Measurements from ENCODE around the gene ARHGAP15. TPM values are rescaled to one million over a fixed set of nuclear protein-coding genes. Genes with fewer than 3 reads are reported as not detected.

The ARHGAP15 gene
- total and polyA plus RNA-seq, 2 experiments from 2014 or later, result 0.26 TPM; not detected in 1

- H3K4me3 ChIP-seq, result no peak overlapping the region
- no peak overlapping the region for H3K27ac ChIP-seq (ENCODE audit: low read depth)
- H3K27me3 ChIP-seq (ENCODE audit: insufficient read depth), result no peaks in the 10 kb centered on the region
- H4K20me1 ChIP-seq (replicated peaks; ENCODE audit: insufficient read depth), result no peaks in the 10 kb centered on the region
- Mint-ChIP-seq H3K9me3 (no peaks in the 10 kb centered on the region), H3K4me3 (no peak overlapping the region), H3K27ac (no peak overlapping the region), H3K27me3 (ENCODE audit: insufficient read depth, low read depth, poor library complexity) (no peaks in the 10 kb centered on the region), H3K4me1 (peaks cover 63% of the 10 kb centered on the region), H3K36me3 (ENCODE audit: low read depth) (no peaks in the 10 kb centered on the region)
- H3K4me2 ChIP-seq, result no peak overlapping the region
- no peak for TF ChIP-seq ETS1 (IDR thresholded peaks at IDR 0.05)
- TF ChIP-seq ZNF331 (CRISPR knock-in tag; IDR thresholded peaks at IDR 0.05; ENCODE audit: low read depth), result no peak
- TF ChIP-seq POLR2AphosphoS5 (IDR thresholded peaks at IDR 0.05; ENCODE audit: low read depth), result no peak
- no peak for TF ChIP-seq EZH2phosphoT487 (IDR thresholded peaks at IDR 0.05; ENCODE audit: unreplicated experiment)
- no peak for TF ChIP-seq EZH2 (IDR thresholded peaks at IDR 0.05; ENCODE audit: low read depth, unreplicated experiment)
- no peak for TF ChIP-seq STAT1 (IDR thresholded peaks at IDR 0.05; ENCODE audit: unreplicated experiment)
- TF ChIP-seq, protein P1, sequence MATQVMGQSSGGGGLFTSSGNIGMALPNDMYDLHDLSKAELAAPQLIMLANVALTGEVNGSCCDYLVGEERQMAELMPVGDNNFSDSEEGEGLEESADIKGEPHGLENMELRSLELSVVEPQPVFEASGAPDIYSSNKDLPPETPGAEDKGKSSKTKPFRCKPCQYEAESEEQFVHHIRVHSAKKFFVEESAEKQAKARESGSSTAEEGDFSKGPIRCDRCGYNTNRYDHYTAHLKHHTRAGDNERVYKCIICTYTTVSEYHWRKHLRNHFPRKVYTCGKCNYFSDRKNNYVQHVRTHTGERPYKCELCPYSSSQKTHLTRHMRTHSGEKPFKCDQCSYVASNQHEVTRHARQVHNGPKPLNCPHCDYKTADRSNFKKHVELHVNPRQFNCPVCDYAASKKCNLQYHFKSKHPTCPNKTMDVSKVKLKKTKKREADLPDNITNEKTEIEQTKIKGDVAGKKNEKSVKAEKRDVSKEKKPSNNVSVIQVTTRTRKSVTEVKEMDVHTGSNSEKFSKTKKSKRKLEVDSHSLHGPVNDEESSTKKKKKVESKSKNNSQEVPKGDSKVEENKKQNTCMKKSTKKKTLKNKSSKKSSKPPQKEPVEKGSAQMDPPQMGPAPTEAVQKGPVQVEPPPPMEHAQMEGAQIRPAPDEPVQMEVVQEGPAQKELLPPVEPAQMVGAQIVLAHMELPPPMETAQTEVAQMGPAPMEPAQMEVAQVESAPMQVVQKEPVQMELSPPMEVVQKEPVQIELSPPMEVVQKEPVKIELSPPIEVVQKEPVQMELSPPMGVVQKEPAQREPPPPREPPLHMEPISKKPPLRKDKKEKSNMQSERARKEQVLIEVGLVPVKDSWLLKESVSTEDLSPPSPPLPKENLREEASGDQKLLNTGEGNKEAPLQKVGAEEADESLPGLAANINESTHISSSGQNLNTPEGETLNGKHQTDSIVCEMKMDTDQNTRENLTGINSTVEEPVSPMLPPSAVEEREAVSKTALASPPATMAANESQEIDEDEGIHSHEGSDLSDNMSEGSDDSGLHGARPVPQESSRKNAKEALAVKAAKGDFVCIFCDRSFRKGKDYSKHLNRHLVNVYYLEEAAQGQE (IDR thresholded peaks at IDR 0.05; ENCODE audit: unreplicated experiment), result no peak
- no peak for TF ChIP-seq ZNF462 (CRISPR knock-in tag; IDR thresholded peaks at IDR 0.05)
- TF ChIP-seq CREB1 (CRISPR knock-in tag; IDR thresholded peaks at IDR 0.05; ENCODE audit: low read depth), result no peak
- no peaks in the 10 kb centered on the region for H3K79me2 ChIP-seq (replicated peaks; ENCODE audit: insufficient read depth)
- no peaks in the 10 kb centered on the region for H3F3A ChIP-seq (replicated peaks; ENCODE audit: low read depth)
- H2AFZ ChIP-seq, result no peak overlapping the region
- DNase-seq (ENCODE audit: low spot score) (no peak), ATAC-seq (no peak)
- H3K4me1 ChIP-seq (ENCODE audit: insufficient read depth), result peaks cover 46% of the 10 kb centered on the region
- no peaks in the 10 kb centered on the region for H3K9me2 ChIP-seq (ENCODE audit: insufficient read depth)
- no peaks in the 10 kb centered on the region for H3K36me3 ChIP-seq (ENCODE audit: insufficient read depth)
Observed at GRCh38 chr2:143690235-143690634, 561.0 kb downstream of the ARHGAP15 start.

Measured in GM23338 (cell line).